Measurements from ENCODE around the gene PSD4. TPM values are rescaled to one million over a fixed set of nuclear protein-coding genes. Genes with fewer than 3 reads are reported as not detected.
A peak's percentile ranks its signal among the peaks of the same experiment; 100 is the strongest.

PSD4 gene
- total RNA-seq, 2 donors from 2014 or later = 5.2 to 13.3 TPM

DNA sequence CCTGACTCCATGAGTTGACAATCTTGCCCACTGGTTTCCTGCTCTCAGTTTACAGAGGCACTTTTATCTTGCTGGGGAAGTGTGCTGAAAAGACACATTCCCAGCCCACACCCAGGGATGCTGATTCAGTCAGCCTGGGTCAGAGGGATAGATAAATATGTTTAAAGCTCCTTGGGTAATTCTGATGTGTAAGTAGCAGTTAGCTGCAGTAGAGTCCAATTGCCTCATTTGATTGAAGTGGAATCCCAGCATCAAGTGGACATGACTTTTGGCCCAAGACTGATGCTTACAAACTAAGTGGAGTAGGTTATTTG, 29.4 kb downstream of the PSD4 start:
- H3K4me3 Mint-ChIP-seq = no peak overlapping the region
- no peak overlapping the region for H3K4me3 ChIP-seq (ENCODE audit: low read length)
- peaks cover 7% of the 10 kb centered on the region for H3K27me3 Mint-ChIP-seq (ENCODE audit: insufficient read depth)
- TF ChIP-seq, protein P1, sequence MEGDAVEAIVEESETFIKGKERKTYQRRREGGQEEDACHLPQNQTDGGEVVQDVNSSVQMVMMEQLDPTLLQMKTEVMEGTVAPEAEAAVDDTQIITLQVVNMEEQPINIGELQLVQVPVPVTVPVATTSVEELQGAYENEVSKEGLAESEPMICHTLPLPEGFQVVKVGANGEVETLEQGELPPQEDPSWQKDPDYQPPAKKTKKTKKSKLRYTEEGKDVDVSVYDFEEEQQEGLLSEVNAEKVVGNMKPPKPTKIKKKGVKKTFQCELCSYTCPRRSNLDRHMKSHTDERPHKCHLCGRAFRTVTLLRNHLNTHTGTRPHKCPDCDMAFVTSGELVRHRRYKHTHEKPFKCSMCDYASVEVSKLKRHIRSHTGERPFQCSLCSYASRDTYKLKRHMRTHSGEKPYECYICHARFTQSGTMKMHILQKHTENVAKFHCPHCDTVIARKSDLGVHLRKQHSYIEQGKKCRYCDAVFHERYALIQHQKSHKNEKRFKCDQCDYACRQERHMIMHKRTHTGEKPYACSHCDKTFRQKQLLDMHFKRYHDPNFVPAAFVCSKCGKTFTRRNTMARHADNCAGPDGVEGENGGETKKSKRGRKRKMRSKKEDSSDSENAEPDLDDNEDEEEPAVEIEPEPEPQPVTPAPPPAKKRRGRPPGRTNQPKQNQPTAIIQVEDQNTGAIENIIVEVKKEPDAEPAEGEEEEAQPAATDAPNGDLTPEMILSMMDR (conservative IDR thresholded peaks at IDR 0.05) = no peak
- H3K4me1 ChIP-seq (ENCODE audit: control insufficient read depth, insufficient read depth, low read length) = no peaks in the 10 kb centered on the region
- no peak for DNase-seq
- H3K36me3 Mint-ChIP-seq (ENCODE audit: low read depth) = no peaks in the 10 kb centered on the region
- H3K9ac ChIP-seq (ENCODE audit: extremely low read depth, low read length, poor library complexity, severe bottlenecking) = no peak overlapping the region
- H3K9me3 Mint-ChIP-seq = no peaks in the 10 kb centered on the region
- H3K36me3 ChIP-seq (ENCODE audit: control insufficient read depth, insufficient read depth, low read length) = no peaks in the 10 kb centered on the region
- H3K27ac Mint-ChIP-seq = no peak overlapping the region
- H3K9me3 ChIP-seq (ENCODE audit: control insufficient read depth, low read length) = no peaks in the 10 kb centered on the region
- H3K27me3 ChIP-seq (ENCODE audit: control insufficient read depth, insufficient read depth, low read length, poor library complexity, severe bottlenecking) = peaks cover 5% of the 10 kb centered on the region
- peaks cover 6% of the 10 kb centered on the region for H3K4me1 Mint-ChIP-seq
- no peak overlapping the region for H3K27ac ChIP-seq (ENCODE audit: low read depth, low read length)

GRCh38 chr2:113203901-113204519, 30.2 kb downstream of the PSD4 start:
- H3K27ac ChIP-seq (ENCODE audit: low read depth, low read length) = no peak overlapping the region
- H3K9ac ChIP-seq (ENCODE audit: extremely low read depth, low read length, poor library complexity, severe bottlenecking) = no peak overlapping the region
- Mint-ChIP-seq H3K27me3 (ENCODE audit: insufficient read depth) (peaks cover 5% of the 10 kb centered on the region), H3K4me3 (no peak overlapping the region), H3K9me3 (no peaks in the 10 kb centered on the region), H3K4me1 (peaks cover 6% of the 10 kb centered on the region), H3K27ac (no peak overlapping the region), H3K36me3 (ENCODE audit: low read depth) (no peaks in the 10 kb centered on the region)
- H3K4me1 ChIP-seq (ENCODE audit: control insufficient read depth, insufficient read depth, low read length) = no peaks in the 10 kb centered on the region
- peaks cover 7% of the 10 kb centered on the region for H3K27me3 ChIP-seq (ENCODE audit: control insufficient read depth, insufficient read depth, low read length, poor library complexity, severe bottlenecking)
- H3K9me3 ChIP-seq (ENCODE audit: control insufficient read depth, low read length) = no peaks in the 10 kb centered on the region
- no peaks in the 10 kb centered on the region for H3K36me3 ChIP-seq (ENCODE audit: control insufficient read depth, insufficient read depth, low read length)
- WGBS, 2 experiments (ENCODE audit: insufficient coverage in 1 of 2, insufficient read length in 1 of 2) = 35 to 52% methylated on average over 4 to 5 of the region's 5 CpGs
- H3K4me3 ChIP-seq (ENCODE audit: low read length) = no peak overlapping the region
- peak; percentile 96 for DNase-seq
- TF ChIP-seq, protein P1 (conservative IDR thresholded peaks at IDR 0.05) = peak; percentile 95

DNA sequence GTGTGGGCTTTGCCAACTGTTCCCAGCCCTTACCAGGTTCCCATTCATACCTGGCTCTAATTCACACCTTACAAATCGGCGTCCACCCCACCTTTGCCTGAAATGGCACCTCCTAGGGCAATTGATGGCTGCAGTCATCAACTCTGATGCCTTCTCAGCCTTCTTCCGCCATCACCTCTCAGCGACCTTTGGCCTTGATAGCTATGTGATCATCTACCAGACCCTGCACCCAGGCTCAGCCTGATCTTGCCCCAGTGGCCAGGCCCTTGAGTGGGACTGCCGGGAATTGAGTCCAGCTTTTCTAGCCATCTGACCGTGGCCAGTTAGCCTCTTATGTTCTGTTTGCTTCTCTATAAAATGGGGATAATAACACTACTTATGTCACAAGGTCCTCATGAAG, 32.5 kb downstream of the PSD4 start:
- peaks cover 5% of the 10 kb centered on the region for H3K27me3 Mint-ChIP-seq (ENCODE audit: insufficient read depth)
- WGBS, 2 experiments (ENCODE audit: insufficient coverage in 1 of 2, insufficient read length in 1 of 2) = 80 to 83% methylated on average over 6 of the region's 6 CpGs
- no peak overlapping the region for H3K27ac ChIP-seq (ENCODE audit: low read depth, low read length)
- H3K4me1 Mint-ChIP-seq = peaks cover 6% of the 10 kb centered on the region
- no peak overlapping the region for H3K27ac Mint-ChIP-seq
- H3K36me3 ChIP-seq (ENCODE audit: control insufficient read depth, insufficient read depth, low read length) = no peaks in the 10 kb centered on the region
- no peaks in the 10 kb centered on the region for H3K9me3 Mint-ChIP-seq
- no peak overlapping the region for H3K4me3 Mint-ChIP-seq
- TF ChIP-seq, protein P1 (conservative IDR thresholded peaks at IDR 0.05) = no peak
- H3K9me3 ChIP-seq (ENCODE audit: control insufficient read depth, low read length) = no peaks in the 10 kb centered on the region
- no peaks in the 10 kb centered on the region for H3K4me1 ChIP-seq (ENCODE audit: control insufficient read depth, insufficient read depth, low read length)
- H3K9ac ChIP-seq (ENCODE audit: extremely low read depth, low read length, poor library complexity, severe bottlenecking) = no peak overlapping the region
- no peak overlapping the region for H3K4me3 ChIP-seq (ENCODE audit: low read length)
- peaks cover 7% of the 10 kb centered on the region for H3K27me3 ChIP-seq (ENCODE audit: control insufficient read depth, insufficient read depth, low read length, poor library complexity, severe bottlenecking)
- H3K36me3 Mint-ChIP-seq (ENCODE audit: low read depth) = no peaks in the 10 kb centered on the region
- DNase-seq = no peak
